ENCODE results near the gene PRKAR1A.

The PRKAR1A gene

GRCh38 chr17:68470961-68471360 lies 41.3 kb upstream of the PRKAR1A start:
- 91% methylated on average over 1 of the region's 1 CpG for WGBS
- Histone ChIP-seq H3K36me3 (ENCODE audit: control insufficient read depth in 1 of 2, insufficient read depth in 2 of 2, low read depth in 1 of 2, low read length in 2 of 2) (no peaks in the 10 kb centered on the region), H3K23ac (ENCODE audit: low read length in 2 of 2) (no peak overlapping the region), H3K4me1 (ENCODE audit: control insufficient read depth, insufficient read depth, low read depth, low read length) (no peaks in the 10 kb centered on the region), H3K4me2 (ENCODE audit: low read length, poor library complexity, severe bottlenecking) (no peak overlapping the region), H3K4me3 (ENCODE audit: insufficient read depth in 1 of 2, low read depth in 1 of 2, low read length in 2 of 2) (no peak overlapping the region), H3K4ac (ENCODE audit: low read depth in 1 of 2, low read length in 2 of 2) (no peak overlapping the region), H3K9me3 (ENCODE audit: control insufficient read depth, low read length) (no peaks in the 10 kb centered on the region), H2BK120ac (ENCODE audit: low read depth, low read length) (no peak overlapping the region), H2AK5ac (ENCODE audit: low read length, severe bottlenecking) (no peak overlapping the region), H3K14ac (ENCODE audit: low read length in 2 of 2) (no peak overlapping the region), H3K18ac (ENCODE audit: low read depth in 1 of 2, low read length in 2 of 2) (no peak overlapping the region), H2BK15ac (ENCODE audit: low read depth, poor library complexity, severe bottlenecking) (no peak overlapping the region), H3K27me3 (ENCODE audit: control insufficient read depth in 1 of 2, insufficient read depth in 1 of 2, low read length in 2 of 2) (no peaks in the 10 kb centered on the region), H2BK12ac (ENCODE audit: low read length in 2 of 2) (no peak overlapping the region), H4K8ac (ENCODE audit: low read length) (no peak overlapping the region), H3K9ac (ENCODE audit: low read length) (no peak overlapping the region), H3K79me1 (replicated peaks; ENCODE audit: low read length, poor library complexity, severe bottlenecking) (no peaks in the 10 kb centered on the region), H2AFZ (ENCODE audit: low read depth, low read length) (no peak overlapping the region), H3K27ac (ENCODE audit: low read length, poor library complexity, severe bottlenecking) (no peak overlapping the region), H4K91ac (ENCODE audit: low read length) (no peak overlapping the region), H2BK5ac (ENCODE audit: low read depth, low read length, poor library complexity, severe bottlenecking) (no peak overlapping the region)
- DNase-seq: no peak

- H3K27ac ChIP-seq (ENCODE audit: low read length, poor library complexity, severe bottlenecking): no peak overlapping the region
- H3K9me3 ChIP-seq (ENCODE audit: control insufficient read depth, low read length): no peaks in the 10 kb centered on the region
- no peak overlapping the region for H3K23ac ChIP-seq (ENCODE audit: low read length in 2 of 2)
- H2BK15ac ChIP-seq (ENCODE audit: low read depth, poor library complexity, severe bottlenecking): no peak overlapping the region
- H2AFZ ChIP-seq (ENCODE audit: low read depth, low read length): no peak overlapping the region
- no peak overlapping the region for H2AK5ac ChIP-seq (ENCODE audit: low read length, severe bottlenecking)
- H3K4ac ChIP-seq (ENCODE audit: low read depth in 1 of 2, low read length in 2 of 2): no peak overlapping the region
- no peak for DNase-seq
- no peaks in the 10 kb centered on the region for H3K36me3 ChIP-seq (ENCODE audit: control insufficient read depth in 1 of 2, insufficient read depth in 2 of 2, low read depth in 1 of 2, low read length in 2 of 2)
- H3K4me2 ChIP-seq (ENCODE audit: low read length, poor library complexity, severe bottlenecking): no peak overlapping the region
- no peak overlapping the region for H3K18ac ChIP-seq (ENCODE audit: low read depth in 1 of 2, low read length in 2 of 2)
- peaks cover 0 to 7% of the 10 kb centered on the region in 2 experiments for H3K27me3 ChIP-seq (ENCODE audit: control insufficient read depth in 1 of 2, insufficient read depth in 1 of 2, low read length in 2 of 2)
- no CpG with 5 or more reads among the region's 4 CpGs for WGBS
- H2BK120ac ChIP-seq (ENCODE audit: low read depth, low read length): no peak overlapping the region
- no peak overlapping the region for H3K4me3 ChIP-seq (ENCODE audit: insufficient read depth in 1 of 2, low read depth in 1 of 2, low read length in 2 of 2)
- H4K8ac ChIP-seq (ENCODE audit: low read length): no peak overlapping the region
- no peak overlapping the region for H2BK12ac ChIP-seq (ENCODE audit: low read length in 2 of 2)
- no peak overlapping the region for H3K14ac ChIP-seq (ENCODE audit: low read length in 2 of 2)
- H4K91ac ChIP-seq (ENCODE audit: low read length): no peak overlapping the region
- H2BK5ac ChIP-seq (ENCODE audit: low read depth, low read length, poor library complexity, severe bottlenecking): no peak overlapping the region
- H3K4me1 ChIP-seq (ENCODE audit: control insufficient read depth, insufficient read depth, low read depth, low read length): no peaks in the 10 kb centered on the region
- H3K79me1 ChIP-seq (replicated peaks; ENCODE audit: low read length, poor library complexity, severe bottlenecking): no peaks in the 10 kb centered on the region
- no peak overlapping the region for H3K9ac ChIP-seq (ENCODE audit: low read length)
Measured at GRCh38 chr17:68480885-68481284, 31.3 kb upstream of the PRKAR1A start.

DNA sequence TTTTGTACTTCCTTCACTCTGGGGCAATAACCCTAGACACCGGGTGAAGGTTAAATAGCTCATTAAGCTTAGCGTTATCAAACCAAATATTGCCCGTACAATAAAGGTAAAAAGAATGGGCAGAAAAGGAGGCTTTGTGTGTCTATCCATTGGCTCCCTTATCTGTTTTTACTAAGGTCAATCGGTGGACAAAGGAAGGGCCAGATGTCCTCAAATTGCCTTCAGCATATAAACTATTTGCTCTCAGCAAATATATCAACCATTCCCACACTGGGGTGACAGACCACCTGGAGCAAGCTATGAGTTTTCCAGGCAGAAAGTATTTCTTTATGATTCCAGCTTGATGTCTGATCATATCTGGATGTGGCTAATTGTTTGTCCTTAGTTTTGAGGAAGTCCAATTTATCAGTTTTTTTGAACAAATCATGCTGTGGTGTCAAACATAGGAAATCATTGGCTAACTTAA lies 29.6 kb upstream of the PRKAR1A start:
- no peaks in the 10 kb centered on the region for H3K79me1 ChIP-seq (replicated peaks; ENCODE audit: low read length, poor library complexity, severe bottlenecking)
- H4K8ac ChIP-seq (ENCODE audit: low read length): no peak overlapping the region
- H3K4me1 ChIP-seq (ENCODE audit: control insufficient read depth, insufficient read depth, low read depth, low read length): no peaks in the 10 kb centered on the region
- H3K23ac ChIP-seq (ENCODE audit: low read length in 2 of 2): no peak overlapping the region
- no peak for DNase-seq
- H2AFZ ChIP-seq (ENCODE audit: low read depth, low read length): no peak overlapping the region
- H2AK5ac ChIP-seq (ENCODE audit: low read length, severe bottlenecking): no peak overlapping the region
- no peak overlapping the region for H3K27ac ChIP-seq (ENCODE audit: low read length, poor library complexity, severe bottlenecking)
- no peak overlapping the region for H3K4ac ChIP-seq (ENCODE audit: low read depth in 1 of 2, low read length in 2 of 2)
- no peak overlapping the region for H4K91ac ChIP-seq (ENCODE audit: low read length)
- no peak overlapping the region for H3K18ac ChIP-seq (ENCODE audit: low read depth in 1 of 2, low read length in 2 of 2)
- H2BK15ac ChIP-seq (ENCODE audit: low read depth, poor library complexity, severe bottlenecking): no peak overlapping the region
- H3K4me3 ChIP-seq (ENCODE audit: insufficient read depth in 1 of 2, low read depth in 1 of 2, low read length in 2 of 2): no peak overlapping the region
- H2BK5ac ChIP-seq (ENCODE audit: low read depth, low read length, poor library complexity, severe bottlenecking): no peak overlapping the region
- H2BK12ac ChIP-seq (ENCODE audit: low read length in 2 of 2): no peak overlapping the region
- H3K14ac ChIP-seq (ENCODE audit: low read length in 2 of 2): no peak overlapping the region
- H3K4me2 ChIP-seq (ENCODE audit: low read length, poor library complexity, severe bottlenecking): no peak overlapping the region
- H2BK120ac ChIP-seq (ENCODE audit: low read depth, low read length): no peak overlapping the region
- H3K9me3 ChIP-seq (ENCODE audit: control insufficient read depth, low read length): no peaks in the 10 kb centered on the region
- no peak overlapping the region for H3K9ac ChIP-seq (ENCODE audit: low read length)
- H3K36me3 ChIP-seq (ENCODE audit: control insufficient read depth in 1 of 2, insufficient read depth in 2 of 2, low read depth in 1 of 2, low read length in 2 of 2): no peaks in the 10 kb centered on the region
- H3K27me3 ChIP-seq (ENCODE audit: control insufficient read depth in 1 of 2, insufficient read depth in 1 of 2, low read length in 2 of 2): peaks cover 0 to 10% of the 10 kb centered on the region in 2 experiments
- 98% methylated on average over 4 of the region's 4 CpGs for WGBS

DNA sequence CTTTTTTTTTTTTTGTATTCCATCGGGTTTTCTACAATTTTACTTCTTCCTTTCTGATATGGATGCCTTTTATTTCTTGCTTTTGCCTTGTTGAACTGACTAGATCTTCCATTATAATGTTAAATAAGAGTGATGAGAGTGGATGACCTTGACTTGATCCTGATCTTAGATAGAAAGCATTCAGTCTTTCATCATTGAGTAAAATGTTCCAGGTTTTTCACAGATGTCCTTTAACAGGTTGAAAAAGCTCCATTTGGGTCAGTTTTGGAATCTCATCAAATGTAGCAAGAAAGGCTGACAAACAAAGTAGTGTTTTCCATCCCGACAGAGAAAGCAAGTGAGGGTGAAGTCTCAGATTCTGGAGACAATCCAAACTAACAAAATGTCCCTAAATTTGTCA lies 27.8 kb upstream of the PRKAR1A start:
- Histone ChIP-seq H3K14ac (ENCODE audit: low read length in 2 of 2) (no peak overlapping the region), H3K9me3 (ENCODE audit: control insufficient read depth, low read length) (no peaks in the 10 kb centered on the region), H3K4me1 (ENCODE audit: control insufficient read depth, insufficient read depth, low read depth, low read length) (no peaks in the 10 kb centered on the region), H2BK120ac (ENCODE audit: low read depth, low read length) (no peak overlapping the region), H3K27ac (ENCODE audit: low read length, poor library complexity, severe bottlenecking) (no peak overlapping the region), H3K4me3 (ENCODE audit: insufficient read depth in 1 of 2, low read depth in 1 of 2, low read length in 2 of 2) (no peak overlapping the region), H3K36me3 (ENCODE audit: control insufficient read depth in 1 of 2, insufficient read depth in 2 of 2, low read depth in 1 of 2, low read length in 2 of 2) (no peaks in the 10 kb centered on the region), H3K79me1 (replicated peaks; ENCODE audit: low read length, poor library complexity, severe bottlenecking) (no peaks in the 10 kb centered on the region), H3K4ac (ENCODE audit: low read depth in 1 of 2, low read length in 2 of 2) (no peak overlapping the region), H4K91ac (ENCODE audit: low read length) (no peak overlapping the region), H3K4me2 (ENCODE audit: low read length, poor library complexity, severe bottlenecking) (no peak overlapping the region), H2BK12ac (ENCODE audit: low read length in 2 of 2) (no peak overlapping the region), H2BK15ac (ENCODE audit: low read depth, poor library complexity, severe bottlenecking) (no peak overlapping the region), H2AFZ (ENCODE audit: low read depth, low read length) (no peak overlapping the region), H2BK5ac (ENCODE audit: low read depth, low read length, poor library complexity, severe bottlenecking) (no peak overlapping the region), H2AK5ac (ENCODE audit: low read length, severe bottlenecking) (no peak overlapping the region), H3K23ac (ENCODE audit: low read length in 2 of 2) (no peak overlapping the region), H3K18ac (ENCODE audit: low read depth in 1 of 2, low read length in 2 of 2) (no peak overlapping the region), H3K27me3 (ENCODE audit: control insufficient read depth in 1 of 2, insufficient read depth in 1 of 2, low read length in 2 of 2) (peaks cover 0 to 10% of the 10 kb centered on the region in 2 experiments), H3K9ac (ENCODE audit: low read length) (no peak overlapping the region), H4K8ac (ENCODE audit: low read length) (no peak overlapping the region)
- no peak for DNase-seq
- WGBS: 93% methylated on average over 1 of the region's 2 CpGs

Data from mesenchymal stem cell (in vitro differentiated cells and primary cell).